Endodermal cell (in vitro differentiated cells): ENCODE measurements around the gene PLPPR1. TPM values are rescaled to one million over a fixed set of nuclear protein-coding genes. Genes with fewer than 3 reads are reported as not detected.

Experiments
- DNase-seq: peaks from one replicate; pipeline ENCODE4 v3.0.0-alpha.2; 2017
- H3K27ac ChIP-seq: 2 replicates; pipeline ENCODE4 v1.5.1; 2013; ENCODE audit warnings: mild to moderate bottlenecking, low read depth, low read length, moderate library complexity
- H3K27me3 ChIP-seq: 2 replicates; pipeline ENCODE4 v1.6.1; 2013; ENCODE audit warnings: mild to moderate bottlenecking, low read length, moderate library complexity; ENCODE audit not compliant: insufficient read depth, control insufficient read depth, poor library complexity, severe bottlenecking
- H3K36me3 ChIP-seq: 2 replicates; pipeline ENCODE4 v1.7.0; 2013; ENCODE audit warnings: mild to moderate bottlenecking, low read length, moderate library complexity; ENCODE audit not compliant: control insufficient read depth, insufficient read depth
- H3K4me1 ChIP-seq: one replicate; pipeline ENCODE4 v1.7.0; 2013; ENCODE audit warnings: low read length; ENCODE audit not compliant: control insufficient read depth, insufficient read depth
- H3K4me3 ChIP-seq: 2 replicates; pipeline ENCODE4 v1.5.1; 2013; ENCODE audit warnings: mild to moderate bottlenecking, low read length, moderate library complexity
- H3K9ac ChIP-seq: 2 replicates; pipeline ENCODE4 v1.6.1; 2013; ENCODE audit warnings: mild to moderate bottlenecking, low read length, moderate library complexity; ENCODE audit not compliant: poor library complexity, severe bottlenecking; ENCODE audit errors: extremely low read depth
- H3K9me3 ChIP-seq: 2 replicates; pipeline ENCODE4 v1.6.1; 2013; ENCODE audit warnings: mild to moderate bottlenecking, low read length, moderate library complexity; ENCODE audit not compliant: control insufficient read depth
- H3K27ac Mint-ChIP-seq: 2 replicates; pipeline ENCODE4 v1.8.0; 2020; ENCODE audit warnings: mixed read lengths
- H3K27me3 Mint-ChIP-seq: 2 replicates; pipeline ENCODE4 v1.8.0; 2021; ENCODE audit warnings: mild to moderate bottlenecking, mixed read lengths; ENCODE audit not compliant: insufficient read depth
- H3K36me3 Mint-ChIP-seq: 2 replicates; pipeline ENCODE4 v1.8.0; 2020; ENCODE audit warnings: low read depth, mixed read lengths
- H3K4me1 Mint-ChIP-seq: 2 replicates; pipeline ENCODE4 v1.8.0; 2020; ENCODE audit warnings: mixed read lengths
- H3K4me3 Mint-ChIP-seq: 2 replicates; pipeline ENCODE4 v1.8.0; 2020; ENCODE audit warnings: mild to moderate bottlenecking, moderate library complexity, mixed read lengths
- H3K9me3 Mint-ChIP-seq: 2 replicates; pipeline ENCODE4 v1.8.0; 2020; ENCODE audit warnings: mild to moderate bottlenecking, mixed read lengths
- CTCF ChIP-seq: fragments of 200-600 bp; sonication (generic); conservative IDR thresholded peaks from 2 replicates; pipeline ENCODE4 v1.5.0; 2021; ENCODE audit warnings: antibody characterized with exemption, mild to moderate bottlenecking
- WGBS, 2 experiments: methylation state at CpG; one replicate each; pipeline versions ENCODE4 v1.1.5 to v1.1.7; 2013; ENCODE audit warnings: missing lambda C conversion rate in 2 of 2, mixed read lengths in 1 of 2; ENCODE audit not compliant: insufficient coverage in 1 of 2, insufficient read length in 1 of 2; 5-methylcytosine and 5-hydroxymethylcytosine counted together
- total RNA-seq, 2 donors: library from RNA; stranded (reverse); fragmentation: NEBNext Ultra II Directional in 1 of 2; extraction: Animal tissue kit (Norgen Biotek cat#: 25700) in 1 of 2; gene quantifications; 2 replicates in 1 of 2; 3 replicates in 1 of 2; pipeline ENCODE4 v1.2.1, GENCODE V29; 2021

PLPPR1 gene
- total RNA-seq, 2 donors from 2014 or later, result 1.5 to 4.6 TPM

- Histone ChIP-seq H3K27me3 (no peaks in the 10 kb centered on the region), H3K4me3 (no peak overlapping the region), H3K4me1 (no peaks in the 10 kb centered on the region), H3K36me3 (no peaks in the 10 kb centered on the region), H3K9ac (no peak overlapping the region), H3K9me3 (no peaks in the 10 kb centered on the region), H3K27ac (no peak overlapping the region)
- H3K9me3 Mint-ChIP-seq, result no peaks in the 10 kb centered on the region
- peaks cover 5% of the 10 kb centered on the region for H3K27me3 Mint-ChIP-seq
- no peak overlapping the region for H3K4me3 Mint-ChIP-seq
- no peaks in the 10 kb centered on the region for H3K36me3 Mint-ChIP-seq
- no peaks in the 10 kb centered on the region for H3K4me1 Mint-ChIP-seq
- no peak overlapping the region for H3K27ac Mint-ChIP-seq
- TF ChIP-seq CTCF, result no peak
- no peak for DNase-seq
Observed at GRCh38 chr9:101220341-101220740, 191.8 kb downstream of the PLPPR1 start.

- H3K4me1 Mint-ChIP-seq, result no peaks in the 10 kb centered on the region
- no peak for TF ChIP-seq CTCF
- Histone ChIP-seq H3K27me3 (no peaks in the 10 kb centered on the region), H3K4me1 (no peaks in the 10 kb centered on the region), H3K36me3 (no peaks in the 10 kb centered on the region), H3K9ac (no peak overlapping the region), H3K27ac (no peak overlapping the region), H3K4me3 (no peak overlapping the region), H3K9me3 (no peaks in the 10 kb centered on the region)
- no peak overlapping the region for H3K4me3 Mint-ChIP-seq
- H3K27ac Mint-ChIP-seq, result no peak overlapping the region
- H3K9me3 Mint-ChIP-seq, result no peaks in the 10 kb centered on the region
- H3K27me3 Mint-ChIP-seq, result peaks cover 5% of the 10 kb centered on the region
- DNase-seq, result no peak
- H3K36me3 Mint-ChIP-seq, result no peaks in the 10 kb centered on the region
- WGBS, 2 experiments, result 90 to 91% methylated on average over 3 to 4 of the region's 4 CpGs
Observed at GRCh38 chr9:101225271-101225670, 196.7 kb downstream of the PLPPR1 start.

- Mint-ChIP-seq H3K27me3 (peaks cover 2% of the 10 kb centered on the region), H3K27ac (no peak overlapping the region), H3K9me3 (no peaks in the 10 kb centered on the region), H3K4me3 (no peak overlapping the region), H3K36me3 (no peaks in the 10 kb centered on the region), H3K4me1 (peaks cover 4% of the 10 kb centered on the region)
- no peaks in the 10 kb centered on the region for H3K27me3 ChIP-seq
- H3K9me3 ChIP-seq, result no peaks in the 10 kb centered on the region
- H3K4me3 ChIP-seq, result no peak overlapping the region
- H3K27ac ChIP-seq, result no peak overlapping the region
- no peaks in the 10 kb centered on the region for H3K4me1 ChIP-seq
- DNase-seq, result no peak
- no peaks in the 10 kb centered on the region for H3K36me3 ChIP-seq
- TF ChIP-seq CTCF, result no peak
- H3K9ac ChIP-seq, result no peak overlapping the region
Observed at GRCh38 chr9:101226161-101226560, 197.6 kb downstream of the PLPPR1 start.
